Spleen (tissue), 7 donors: Measurements from ENCODE around the gene MEST.

Experiments
- CTCF ChIP-seq, 11 experiments: fragments of 200-600 bp in 7 of 11; fragments of 450-650 bp in 4 of 11; sonication (generic) in 4 of 11; IDR thresholded peaks in 8 of 11; conservative IDR thresholded peaks in 3 of 11; 1 replicate in 7 of 11; 2 replicates in 4 of 11; pipeline versions ENCODE4 v1.4.0 to v1.8.0; 2016 to 2021; ENCODE audit warnings: antibody characterized with exemption in 11 of 11, inconsistent platforms in 4 of 11, mild to moderate bottlenecking in 1 of 11
- POLR2A ChIP-seq, 3 donors: fragments of 450-650 bp; IDR thresholded peaks; one replicate each; pipeline ENCODE4 v1.5.1; 2017; ENCODE audit warnings: antibody characterized with exemption in 3 of 3, mild to moderate bottlenecking in 1 of 3
- POLR2AphosphoS5 ChIP-seq, 3 donors: sonication (generic); formaldehyde crosslinking; IDR thresholded peaks; one replicate each; pipeline ENCODE4 v1.5.1; 2017; ENCODE audit warnings: antibody characterized with exemption in 3 of 3
- donor health status: DM: no; HTN: no; CAD: no; lungs with moderate emphysema.
- donor health status: DM: no; HTN: no; CAD: no.
- donor health status: DM: no; HTN: no; CAD: no.

- TF ChIP-seq POLR2AphosphoS5 (IDR thresholded peaks at IDR 0.05) (no peak), CTCF (IDR thresholded peaks at IDR 0.05 in 8 of 11, conservative IDR thresholded peaks at IDR 0.05 in 3 of 11) (no peak), POLR2A (IDR thresholded peaks at IDR 0.05) (no peak)
These were observed 2.5 kb upstream of the MEST start for GRCh38 chr7:130489140-130489983.
